GM18909 (cell line): Measurements from ENCODE around the gene ATP13A2.

Experiments
- ATAC-seq: cut with Tn5 transposase; IDR thresholded peaks from one replicate; pipeline ENCODE4 v1.9.1; 2021; ENCODE audit warnings: mild to moderate bottlenecking; ENCODE audit not compliant: unreplicated experiment, poor library complexity

The ATP13A2 gene

GRCh38 chr1:17011439-17012307 lies at the start of gene ATP13A2:
TSS of gene ATP13A2 (minus strand) at chr1:17011928. CDS start at chr1:17011738, 190 bp downstream.
- peak; percentile 89 for ATAC-seq

GRCh38 chr1:17061486-17061885 lies 49.8 kb upstream of the ATP13A2 start:
- no peak for ATAC-seq

DNA sequence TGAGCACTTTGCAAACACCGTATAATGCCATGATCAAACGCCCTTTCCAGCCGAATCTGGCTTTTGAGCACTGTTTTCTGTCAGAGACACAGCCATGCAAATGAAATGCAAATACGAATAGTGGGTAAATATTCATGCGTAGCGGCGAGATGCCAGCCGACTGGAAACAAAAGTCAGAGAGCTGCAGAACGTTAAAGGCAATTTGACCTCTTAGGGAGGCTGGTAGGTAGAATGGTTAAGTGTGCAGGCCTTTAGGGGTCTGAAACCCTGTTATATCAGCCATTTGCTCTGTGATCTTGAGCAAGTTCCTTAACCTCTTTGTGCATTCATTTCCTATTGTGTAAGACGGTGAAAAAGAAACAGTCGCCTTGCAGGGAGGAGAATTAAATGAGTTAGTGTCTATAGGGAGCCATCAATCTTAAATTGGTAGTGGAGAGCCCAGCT lies 48.6 kb upstream of the ATP13A2 start:
- ATAC-seq: no peak

GRCh38 chr1:17059391-17060305 lies 47.9 kb upstream of the ATP13A2 start:
- ATAC-seq: peak; percentile 63

DNA sequence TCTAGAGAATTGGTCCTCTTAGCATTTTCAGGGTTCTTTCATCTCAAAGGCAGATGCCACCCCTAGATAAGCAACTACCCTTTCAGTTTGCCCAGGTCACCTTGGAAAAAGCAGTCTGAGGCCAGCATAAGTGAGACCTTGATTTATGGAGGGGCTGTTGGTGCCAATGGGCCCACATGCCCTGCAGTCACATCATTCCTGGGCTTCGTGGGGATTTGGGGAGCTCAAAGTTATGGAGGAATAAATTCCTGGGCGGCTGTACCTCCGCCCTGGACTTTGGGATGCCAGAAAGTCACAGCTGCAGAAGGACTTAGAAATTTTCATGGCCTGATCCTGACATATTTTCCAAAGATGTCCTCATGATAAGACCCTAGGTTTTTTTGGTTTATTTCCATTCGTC lies 44.8 kb upstream of the ATP13A2 start:
- ATAC-seq: no peak

GRCh38 chr1:17055801-17056200 lies 44.1 kb upstream of the ATP13A2 start:
- no peak for ATAC-seq

DNA sequence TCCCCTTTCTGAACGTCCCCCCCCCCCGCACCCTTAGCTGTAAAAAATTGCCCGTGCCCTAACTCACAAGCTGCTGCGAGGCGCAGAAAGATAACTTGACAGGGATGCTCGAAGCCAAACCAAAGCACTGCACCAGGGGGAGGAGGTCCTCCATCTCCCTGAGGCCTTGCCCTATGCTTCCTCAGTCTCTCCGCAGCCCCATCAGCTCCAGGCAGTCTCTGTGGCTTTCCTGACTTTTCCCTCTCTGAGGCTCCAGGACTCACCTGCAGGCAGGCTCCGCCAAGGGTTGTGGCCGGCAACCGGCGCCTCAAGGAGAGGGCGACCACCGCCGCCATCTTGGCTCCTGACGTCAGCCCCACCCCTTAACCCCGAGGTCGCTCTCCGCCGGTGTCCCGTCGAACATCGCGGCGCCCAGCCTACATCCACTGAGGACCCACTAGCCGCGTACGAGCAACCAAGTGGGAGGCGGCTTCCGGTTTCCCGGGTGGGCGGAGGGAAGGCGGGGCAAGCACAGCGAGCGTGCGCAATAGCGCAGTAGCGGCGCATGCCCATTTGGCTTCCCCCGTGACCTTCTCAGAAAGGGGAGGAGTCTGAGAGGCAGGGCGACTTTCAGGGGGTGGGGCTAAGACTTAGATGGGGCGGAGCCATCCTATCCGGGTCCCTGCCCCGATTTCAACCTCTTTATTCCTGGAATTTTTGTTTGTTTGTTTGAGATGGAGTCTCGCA lies 42.1 kb upstream of the ATP13A2 start, which contains the start of gene SDHB:
TSS of gene SDHB (minus strand) at position 348 of the 726 bp plus-strand sequence. CDS start at position 335, 13 bp downstream.
- ATAC-seq: peak; percentile 96

DNA sequence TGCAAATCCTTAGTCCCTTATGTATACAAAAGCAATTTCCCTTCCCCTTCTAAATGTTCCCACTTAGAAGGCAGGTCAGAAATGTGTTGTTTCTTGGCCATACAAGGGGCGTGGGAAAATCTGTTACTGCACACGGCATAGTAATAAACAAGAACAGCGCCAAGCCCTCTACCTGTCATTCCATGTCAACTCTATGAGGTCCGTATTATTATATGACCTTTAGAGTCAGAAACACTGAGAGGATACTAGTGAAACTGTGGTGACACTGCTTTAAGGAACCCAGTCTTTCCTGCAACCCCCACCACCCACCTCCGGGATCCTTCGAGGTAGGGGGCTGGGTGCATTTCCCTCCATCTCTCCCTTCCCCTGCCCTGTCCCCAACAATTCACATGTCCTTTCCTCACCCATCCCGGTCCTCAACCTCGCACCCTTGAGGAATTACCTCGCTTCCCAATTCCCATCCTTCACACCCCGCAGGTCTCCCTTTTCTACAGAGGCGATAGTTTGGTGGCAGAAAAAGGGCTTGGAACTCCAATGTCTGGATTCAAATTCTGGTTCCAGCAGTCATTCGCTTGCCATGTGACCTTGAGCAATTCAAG lies 41.5 kb upstream of the ATP13A2 start:
- ATAC-seq: no peak

GRCh38 chr1:17052641-17053040 lies 40.9 kb upstream of the ATP13A2 start:
- no peak for ATAC-seq

DNA sequence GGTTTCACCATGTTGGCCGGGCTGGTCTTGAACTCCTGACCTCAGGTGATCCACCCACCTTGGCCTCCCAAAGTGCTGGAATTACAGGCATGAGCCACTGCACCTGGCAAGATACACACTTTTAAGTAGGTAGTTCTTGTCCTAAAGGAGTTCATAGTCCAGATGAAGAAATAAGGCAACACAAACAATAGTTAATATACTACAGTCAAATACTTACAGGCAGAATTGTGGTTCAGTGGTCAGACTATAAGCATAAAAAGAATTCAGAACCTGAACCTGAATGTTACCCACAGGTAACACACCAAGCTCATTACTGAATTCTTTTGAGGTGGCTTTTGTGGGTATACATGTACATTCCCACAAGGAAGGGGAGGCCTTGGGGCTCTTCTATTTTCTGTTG lies 40.3 kb upstream of the ATP13A2 start:
- ATAC-seq: no peak

- ATAC-seq: no peak
Observed at GRCh38 chr1:17047924-17048323, 36.2 kb upstream of the ATP13A2 start.

DNA sequence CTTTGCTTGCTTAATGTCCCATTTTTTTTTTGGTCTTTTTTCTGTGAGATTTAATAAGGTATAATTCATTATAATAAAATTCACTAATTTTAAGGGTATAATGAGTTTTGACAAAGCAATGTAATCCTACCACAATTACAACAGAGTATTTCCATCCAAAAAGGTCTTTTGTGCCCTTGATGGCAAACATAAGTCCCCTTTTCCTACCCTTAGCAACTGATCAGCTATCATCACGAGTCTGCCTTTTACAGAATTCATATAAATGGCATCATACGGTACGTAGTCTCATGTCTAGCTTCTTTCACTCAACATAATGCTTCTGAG lies 34.6 kb upstream of the ATP13A2 start:
- no peak for ATAC-seq

- no peak for ATAC-seq
Observed at GRCh38 chr1:17045634-17046333, 34.1 kb upstream of the ATP13A2 start.

DNA sequence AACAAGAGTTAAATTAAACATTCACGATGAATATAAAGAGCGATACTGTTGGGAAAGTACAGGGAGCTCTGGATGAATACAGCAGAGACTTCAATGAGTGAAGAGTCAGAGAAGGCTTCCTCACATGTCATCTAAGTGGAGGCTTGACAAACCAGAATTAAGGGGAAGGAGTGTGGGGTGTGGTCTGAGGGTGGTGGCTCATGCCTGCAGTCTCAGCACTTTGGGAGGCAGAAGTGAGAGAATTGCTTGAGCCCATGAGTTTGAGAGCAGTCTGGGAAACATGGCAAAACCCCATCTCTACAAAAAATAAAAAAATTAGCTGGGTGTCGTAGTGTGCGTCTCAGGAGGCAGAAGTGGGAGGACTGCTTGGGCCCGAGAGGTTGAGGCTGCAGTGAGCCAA lies 33.4 kb upstream of the ATP13A2 start:
- ATAC-seq: no peak

GRCh38 chr1:17043676-17044075 lies 31.9 kb upstream of the ATP13A2 start:
- no peak for ATAC-seq

- ATAC-seq: no peak
Observed at GRCh38 chr1:17040135-17040534, 28.4 kb upstream of the ATP13A2 start.

DNA sequence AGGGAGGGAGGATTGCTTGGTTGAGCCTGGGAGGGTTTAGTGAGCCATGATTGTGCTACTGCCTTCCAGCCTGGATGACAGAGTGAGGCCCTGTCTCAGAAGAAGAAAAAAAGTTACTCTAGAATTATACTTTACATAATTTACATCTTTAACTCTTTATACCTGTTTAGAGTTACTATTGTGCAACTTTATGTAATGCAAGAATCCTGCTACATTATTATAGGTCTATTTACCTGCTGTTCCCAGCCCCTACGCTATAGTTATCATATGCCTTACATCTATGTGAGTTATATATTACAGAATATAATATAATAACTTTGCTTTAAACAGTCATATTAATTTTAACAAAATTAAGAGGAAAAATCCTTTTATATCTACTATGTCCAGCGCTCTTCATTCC lies 27.8 kb upstream of the ATP13A2 start:
- ATAC-seq: no peak

GRCh38 chr1:17033481-17033880 lies 21.8 kb upstream of the ATP13A2 start:
- no peak for ATAC-seq

DNA sequence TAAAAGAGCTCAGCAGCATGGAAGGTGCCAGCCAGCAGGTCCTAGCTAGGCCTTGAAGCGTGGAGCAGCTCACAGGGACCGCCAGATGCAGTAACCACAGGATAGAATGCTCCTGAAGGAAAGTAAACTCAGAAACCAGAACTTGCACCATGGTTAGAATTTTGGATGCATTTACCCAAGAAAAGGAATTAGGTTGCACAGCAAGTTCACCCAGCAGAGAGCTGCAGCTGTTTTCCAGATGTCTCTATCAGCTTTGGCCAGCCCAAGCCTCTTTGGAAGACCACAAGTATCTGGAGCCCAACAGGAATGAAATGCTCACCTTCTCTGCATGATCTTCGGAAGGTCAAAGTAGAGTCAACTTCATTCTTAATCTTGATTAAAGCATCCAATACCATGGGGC lies 21.0 kb upstream of the ATP13A2 start:
- no peak for ATAC-seq

DNA sequence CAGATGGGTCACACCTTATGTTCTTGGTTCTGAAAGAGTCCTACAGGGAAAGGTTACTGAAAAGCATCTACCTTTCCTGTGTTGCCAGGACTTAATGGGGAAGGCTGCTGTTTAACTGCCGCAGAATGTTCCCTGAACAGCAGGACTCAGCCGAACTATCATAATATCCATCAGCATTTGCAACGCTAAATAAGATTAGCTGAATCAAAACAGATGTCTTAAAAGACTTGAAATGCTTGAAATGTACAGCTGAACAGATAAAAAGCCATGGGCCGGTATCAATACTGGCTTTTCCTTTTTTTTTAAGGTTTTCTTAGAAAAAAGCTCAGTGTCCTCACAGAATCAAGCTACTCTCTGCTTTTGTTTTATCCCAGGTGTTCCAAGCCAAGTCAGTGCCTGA lies 19.7 kb upstream of the ATP13A2 start:
- no peak for ATAC-seq
